Amniotic epithelial cell (primary cell): ENCODE measurements around the gene PTPRN2.
"Not testable (repeated sequence)": the region's sequence is repeated elsewhere in the genome, so short reads cannot be mapped to it uniquely, and the experiment has no call there.

Source experiments
- DNase-seq: peaks from one replicate; pipeline ENCODE4 v3.0.0-alpha.2; 2010; ENCODE audit warnings: low read depth

Gene PTPRN2

DNA sequence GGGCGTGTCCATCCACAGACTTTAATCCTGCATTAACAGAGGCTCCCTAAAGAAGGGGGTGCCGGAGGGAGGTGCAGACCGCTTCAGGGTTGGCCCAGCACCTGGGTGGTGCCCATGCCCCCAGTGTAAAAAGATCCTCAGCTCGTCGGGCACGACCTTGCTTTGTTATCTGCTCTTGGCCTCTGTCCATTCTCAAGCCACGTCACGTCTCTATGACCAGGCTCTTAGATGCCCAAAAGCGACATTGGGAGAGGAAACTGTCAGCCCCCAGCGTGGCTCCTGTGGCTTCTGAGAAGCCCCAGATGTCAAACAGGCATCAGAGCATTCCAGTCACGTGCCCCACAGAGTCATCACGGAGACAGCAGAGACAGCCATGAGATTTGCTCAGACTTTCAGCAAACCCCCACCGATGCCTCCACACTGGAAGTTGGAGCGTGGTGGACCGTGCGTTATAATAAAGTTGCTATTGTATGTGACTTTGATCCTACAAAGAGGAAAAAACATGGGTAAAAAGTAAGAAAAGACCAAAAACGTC is 55.5 kb downstream of the PTPRN2 start:
- no peak for DNase-seq

DNA sequence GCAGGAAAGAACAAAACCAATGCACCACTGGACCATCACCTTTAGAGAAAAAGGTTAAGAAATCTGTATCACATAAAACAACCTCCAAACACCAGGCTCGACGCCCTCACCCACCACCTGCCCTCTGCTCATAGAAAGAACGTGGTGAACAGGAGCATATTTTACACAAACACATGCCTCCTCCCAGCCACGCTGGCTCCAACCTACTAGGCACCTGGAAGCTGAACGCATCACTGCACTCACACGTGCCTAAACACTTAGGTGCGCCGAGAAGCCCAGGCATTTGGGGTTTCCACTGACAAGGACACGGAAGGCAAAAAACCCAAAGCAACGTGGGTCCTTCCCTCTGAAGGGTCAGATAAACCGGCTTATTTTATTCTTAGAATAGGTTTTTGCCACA is 56.0 kb downstream of the PTPRN2 start:
- DNase-seq, result no peak

DNA sequence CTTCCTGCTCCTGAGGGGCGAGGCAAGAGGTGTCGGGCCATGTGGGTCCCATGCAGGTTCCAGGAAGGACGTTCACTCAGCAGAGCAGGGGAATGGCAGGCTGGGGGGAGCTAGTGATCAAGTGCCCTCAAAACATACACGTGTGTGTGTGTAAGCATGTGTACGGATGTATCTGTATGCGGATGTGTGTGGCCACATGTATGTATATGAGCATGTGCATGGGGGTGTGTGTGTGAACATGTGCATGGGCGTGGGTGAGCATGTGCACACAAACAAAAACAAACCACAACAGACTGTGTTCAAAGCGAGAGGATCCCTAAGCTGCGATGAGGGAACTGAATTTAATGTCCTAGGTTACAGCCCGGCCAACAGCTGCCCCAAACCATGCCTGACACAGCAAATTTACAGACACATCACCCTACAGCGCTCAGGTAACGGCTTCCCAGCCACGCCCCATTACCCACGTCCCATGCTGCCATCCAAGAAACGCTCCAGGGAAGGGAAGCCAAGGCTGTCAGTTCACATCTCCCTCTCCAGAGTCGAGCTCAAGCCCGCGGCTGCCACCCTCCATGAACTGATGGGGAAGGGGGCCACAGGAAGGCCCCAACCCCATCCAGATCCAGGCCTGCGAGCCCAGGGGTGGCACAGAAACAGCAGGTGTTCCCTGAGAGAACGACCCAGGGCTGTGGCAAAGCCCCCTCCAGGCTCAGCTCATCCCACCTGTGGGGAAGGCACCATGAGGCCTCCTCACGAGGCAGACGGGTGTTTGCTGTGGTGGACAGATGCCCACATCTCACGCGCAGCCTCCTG is 56.6 kb downstream of the PTPRN2 start:
- DNase-seq, result no peak

DNA sequence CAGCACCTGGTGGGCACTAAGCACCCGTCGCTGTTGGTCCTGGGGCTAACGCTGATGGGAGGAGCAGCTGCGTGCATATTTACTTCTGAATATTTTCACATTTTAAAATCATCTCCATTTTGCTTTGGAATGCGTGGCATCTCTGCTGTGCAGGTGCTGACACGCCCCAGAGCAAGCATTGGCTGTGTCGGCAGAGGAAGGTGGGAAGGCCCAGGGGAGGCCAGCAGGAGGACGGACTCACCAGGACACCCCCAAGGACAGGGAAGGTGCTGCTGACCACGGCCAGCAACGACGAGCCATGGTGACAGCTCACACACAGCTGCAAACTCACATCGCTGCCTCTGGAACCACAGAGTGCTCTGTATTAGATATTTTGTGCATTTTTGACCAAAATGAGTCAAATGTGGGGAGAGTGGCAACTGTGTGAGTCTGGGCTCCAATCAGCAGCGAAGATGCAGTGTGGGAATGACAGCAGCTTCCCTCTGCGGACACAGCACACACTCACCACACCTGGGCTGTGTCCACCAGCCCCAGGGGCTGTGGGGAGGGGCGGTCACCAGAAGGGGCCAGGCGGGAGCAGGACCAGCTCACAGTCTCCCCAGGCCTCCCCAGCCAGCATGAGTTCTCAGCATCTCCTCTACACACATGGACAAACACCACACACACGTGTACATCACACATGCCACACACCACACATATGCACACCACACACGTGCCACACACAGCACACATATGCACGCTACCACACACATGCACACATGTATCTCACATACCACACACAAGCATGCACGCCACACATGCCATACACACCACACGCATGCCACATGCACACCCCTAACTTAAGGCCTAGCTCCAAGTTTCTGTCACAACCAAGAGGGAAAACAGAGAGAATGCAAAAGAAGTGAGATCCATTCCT is 58.2 kb downstream of the PTPRN2 start:
- DNase-seq, result no peak

DNA sequence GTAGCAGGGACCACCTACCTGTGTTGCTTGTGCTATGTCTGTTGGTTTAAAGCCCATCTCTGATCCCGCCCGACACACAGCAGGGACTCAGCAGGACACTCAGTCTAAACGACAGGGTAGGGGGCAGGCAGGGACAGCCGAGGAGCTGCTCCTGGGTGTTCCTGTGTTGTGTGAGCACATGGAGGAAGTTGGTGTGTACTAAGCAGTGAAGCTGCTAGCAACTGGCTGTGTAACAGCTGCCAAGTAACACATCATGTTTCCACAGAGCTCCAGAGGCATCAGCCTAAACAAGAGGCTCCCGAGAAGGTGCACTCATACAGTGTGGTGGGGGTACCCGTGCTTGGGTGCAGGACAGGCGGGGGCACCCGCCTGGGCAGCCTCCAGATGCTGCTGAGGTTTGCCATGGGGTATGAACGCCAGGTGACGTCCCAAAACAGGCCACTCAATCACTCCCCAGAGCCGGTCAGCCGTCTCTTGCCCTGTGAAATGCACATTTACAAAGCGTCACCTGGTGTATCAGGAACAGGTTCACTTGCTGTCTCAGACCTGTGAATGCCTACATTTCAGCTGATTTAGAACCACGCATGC is 59.6 kb downstream of the PTPRN2 start:
- DNase-seq, result no peak

DNA sequence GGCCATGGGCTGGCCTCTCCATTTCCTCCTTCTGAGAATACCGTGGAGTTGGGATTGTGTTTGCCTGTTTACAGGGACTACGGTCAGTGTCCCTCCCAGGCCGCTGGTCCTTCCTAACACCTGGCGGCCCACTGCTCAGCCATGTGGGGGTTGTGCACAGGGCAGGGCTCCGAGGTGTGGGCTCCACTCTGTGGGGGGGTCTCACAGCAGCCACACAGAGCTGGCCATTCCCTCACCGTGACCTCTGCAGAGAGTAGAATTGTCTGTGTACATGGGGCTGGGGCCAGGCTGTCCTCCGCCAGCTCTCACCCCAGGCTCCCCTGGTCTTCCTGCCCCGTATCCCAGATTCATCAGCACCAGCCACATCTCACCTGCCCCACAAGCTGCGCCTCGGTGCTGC is 60.1 kb downstream of the PTPRN2 start:
- no peak for DNase-seq

DNA sequence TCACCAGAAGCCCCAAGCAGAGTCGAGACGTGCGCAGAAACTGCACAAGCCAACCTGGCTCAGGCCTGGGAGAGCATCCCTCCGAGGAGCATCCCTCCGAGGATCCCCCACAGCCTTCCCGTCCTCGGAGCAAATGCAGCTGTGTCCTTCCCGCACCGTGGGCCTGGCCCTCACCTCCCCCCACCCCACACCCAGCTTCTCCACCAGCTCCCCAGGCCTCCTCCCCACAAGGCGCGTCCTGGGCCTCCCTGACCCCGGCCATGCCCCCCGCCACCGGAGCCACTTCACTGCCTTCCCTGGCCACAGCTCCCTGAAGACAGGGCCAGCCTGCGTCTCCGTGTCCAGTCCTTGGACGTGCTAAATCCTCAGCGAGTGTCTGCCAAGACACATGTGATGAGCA is 60.6 kb downstream of the PTPRN2 start:
- no peak for DNase-seq

DNA sequence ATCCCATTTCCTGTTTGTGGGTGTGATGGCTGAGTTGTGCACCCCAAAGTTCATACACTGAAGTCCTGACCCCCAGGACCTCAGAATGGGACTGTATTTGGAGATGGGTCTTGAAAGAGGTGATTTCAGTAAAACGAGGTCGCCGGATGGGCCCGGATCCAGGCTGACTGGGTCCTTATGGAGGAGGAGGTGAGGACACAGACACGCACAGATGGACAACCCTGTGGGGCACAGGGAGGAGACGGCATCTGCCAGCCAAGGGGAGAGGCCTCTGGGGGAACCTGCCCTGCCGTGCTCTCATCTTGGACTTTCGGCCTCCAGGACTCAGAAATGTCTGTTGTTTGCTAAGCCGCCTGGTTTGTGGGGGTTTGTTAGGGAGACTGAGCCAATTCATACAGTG is 61.1 kb downstream of the PTPRN2 start:
- DNase-seq, result no peak

DNA sequence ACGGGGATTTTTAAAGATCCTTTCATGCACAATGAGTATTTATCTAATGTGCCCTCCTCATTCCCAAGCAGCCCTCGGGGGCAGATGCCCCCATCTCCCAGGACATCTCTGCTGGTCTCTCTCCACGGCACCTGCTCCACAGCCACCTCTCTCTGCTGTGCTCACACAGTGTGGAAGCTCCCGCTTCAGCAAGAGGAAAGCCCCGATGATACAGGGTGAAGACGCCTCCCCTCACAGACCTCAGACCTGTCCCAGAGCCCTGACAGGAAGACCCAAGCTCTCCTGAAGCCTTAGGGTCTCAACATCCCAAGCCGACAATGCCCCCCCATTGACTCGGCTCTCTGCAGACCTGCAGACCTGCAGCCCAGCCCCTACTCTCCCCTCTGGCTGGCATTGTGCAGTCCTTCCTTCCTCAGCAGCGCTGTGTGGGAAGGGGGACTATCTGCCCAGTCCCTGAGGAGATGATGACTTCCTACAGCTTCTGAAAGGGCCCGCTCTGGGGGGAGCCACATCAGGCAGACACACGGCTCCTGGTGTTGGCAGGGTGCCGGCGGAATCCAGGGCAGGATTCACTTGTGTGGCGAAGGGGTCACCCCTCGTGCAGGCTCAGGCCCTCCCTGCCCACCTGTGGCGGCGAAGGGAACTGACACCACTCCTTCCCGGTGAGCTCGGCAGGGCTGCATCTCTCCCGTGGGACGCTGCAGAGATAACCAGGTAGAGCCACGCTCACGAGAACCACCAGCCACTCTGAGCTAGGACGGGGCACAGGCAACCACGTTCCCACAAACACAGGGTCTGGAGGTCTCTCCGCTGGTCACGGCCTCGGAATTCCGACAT is 61.8 kb downstream of the PTPRN2 start:
- DNase-seq, result no peak

DNA sequence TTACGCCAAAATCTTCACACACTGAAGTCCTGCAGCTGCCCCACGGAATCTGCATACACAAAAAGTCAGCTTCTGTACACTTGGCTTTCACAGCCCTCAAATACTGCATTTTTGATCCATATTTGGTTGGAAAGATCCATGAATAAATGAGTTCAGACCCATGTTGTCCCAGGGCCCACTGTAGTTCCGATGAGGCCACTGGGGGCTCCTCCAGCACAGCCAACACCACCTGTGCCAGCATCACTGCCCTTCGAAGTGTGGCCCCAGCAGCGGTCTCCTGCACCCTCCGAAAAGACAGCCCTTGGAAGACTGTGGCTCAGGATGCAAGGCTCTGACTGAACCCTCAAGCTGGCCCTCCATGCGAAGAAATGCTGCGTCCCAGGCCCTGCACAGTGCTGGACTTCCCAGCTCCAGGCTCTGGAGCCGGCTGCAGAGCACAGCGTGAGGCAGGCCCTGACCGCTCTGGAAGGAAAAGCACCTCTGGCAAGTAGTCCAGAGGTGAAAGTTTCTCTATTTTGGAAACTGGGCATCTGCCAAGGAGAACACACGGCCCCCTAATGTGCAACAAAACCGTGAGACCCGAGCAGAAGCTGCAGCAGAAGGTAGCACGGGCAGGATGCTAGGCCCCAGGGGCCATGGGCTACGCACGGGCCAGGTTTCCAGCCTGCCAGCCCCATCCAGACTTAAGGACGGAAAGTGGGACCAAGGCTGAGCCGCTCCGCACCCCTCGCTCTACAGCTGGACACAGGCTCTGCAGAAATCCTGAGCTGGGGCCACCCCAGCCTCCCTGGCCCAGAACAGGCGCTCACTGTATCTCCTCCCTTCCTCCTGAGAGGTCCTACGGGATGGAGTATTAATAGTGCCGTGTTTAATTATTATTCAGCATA is 62.6 kb downstream of the PTPRN2 start:
- no peak for DNase-seq

DNA sequence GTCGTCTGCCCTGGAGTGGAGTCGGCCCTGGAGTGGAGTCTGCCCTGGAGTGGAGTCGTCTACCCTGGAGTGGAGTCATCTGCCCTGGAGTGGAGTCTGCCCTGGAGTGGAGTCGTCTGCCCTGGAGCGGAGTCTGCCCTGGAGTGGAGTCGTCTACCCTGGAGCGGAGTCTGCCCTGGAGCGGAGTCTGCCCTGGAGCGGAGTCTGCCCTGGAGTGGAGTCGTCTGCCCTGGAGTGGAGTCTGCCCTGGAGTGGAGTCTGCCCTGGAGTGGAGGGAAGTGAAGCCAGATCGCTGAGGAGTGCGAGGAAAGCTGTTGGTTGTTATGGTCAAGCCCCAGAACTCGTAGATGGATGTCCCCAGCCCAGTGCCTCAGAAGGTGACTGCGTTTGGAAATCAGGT is 63.3 kb downstream of the PTPRN2 start:
- not testable (repeated sequence) for DNase-seq

DNA sequence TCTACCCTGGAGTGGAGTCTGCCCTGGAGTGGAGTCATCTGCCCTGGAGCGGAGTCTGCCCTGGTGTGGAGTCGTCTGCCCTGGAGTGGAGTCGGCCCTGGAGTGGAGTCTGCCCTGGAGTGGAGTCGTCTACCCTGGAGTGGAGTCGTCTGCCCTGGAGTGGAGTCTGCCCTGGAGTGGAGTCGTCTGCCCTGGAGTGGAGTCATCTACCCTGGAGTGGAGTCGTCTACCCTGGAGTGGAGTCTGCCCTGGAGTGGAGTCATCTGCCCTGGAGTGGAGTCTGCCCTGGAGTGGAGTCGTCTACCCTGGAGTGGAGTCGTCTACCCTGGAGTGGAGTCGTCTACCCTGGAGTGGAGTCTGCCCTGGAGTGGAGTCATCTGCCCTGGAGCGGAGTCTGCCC is 63.7 kb downstream of the PTPRN2 start:
- DNase-seq, result not testable (repeated sequence)

DNA sequence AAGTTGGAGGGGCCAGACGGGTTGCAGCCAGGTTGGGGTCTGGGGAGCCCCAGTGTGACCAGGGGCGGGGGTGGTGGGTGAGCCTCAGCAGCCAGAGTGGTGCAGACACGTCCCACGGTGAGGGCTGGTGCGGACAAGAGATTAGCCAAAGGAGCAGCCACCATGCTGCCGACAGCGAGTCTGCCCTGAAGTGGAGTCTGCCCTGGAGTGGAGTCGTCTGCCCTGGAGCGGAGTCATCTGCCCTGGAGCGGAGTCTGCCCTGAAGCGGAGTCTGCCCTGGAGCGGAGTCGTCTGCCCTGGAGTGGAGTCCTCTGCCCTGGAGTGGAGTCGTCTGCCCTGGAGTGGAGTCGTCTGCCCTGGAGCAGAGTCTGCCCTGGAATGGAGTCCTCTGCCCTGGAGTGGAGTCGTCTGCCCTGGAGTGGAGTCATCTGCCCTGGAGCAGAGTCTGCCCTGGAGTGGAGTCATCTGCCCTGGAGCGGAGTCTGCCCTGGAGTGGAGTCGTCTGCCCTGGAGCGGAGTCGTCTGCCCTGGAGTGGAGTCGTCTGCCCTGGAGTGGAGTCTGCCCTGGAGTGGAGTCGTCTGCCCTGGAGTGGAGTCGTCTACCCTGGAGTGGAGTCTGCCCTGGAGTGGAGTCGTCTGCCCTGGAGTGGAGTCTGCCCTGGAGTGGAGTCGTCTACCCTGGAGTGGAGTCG is 64.3 kb downstream of the PTPRN2 start:
- not testable (repeated sequence) for DNase-seq

DNA sequence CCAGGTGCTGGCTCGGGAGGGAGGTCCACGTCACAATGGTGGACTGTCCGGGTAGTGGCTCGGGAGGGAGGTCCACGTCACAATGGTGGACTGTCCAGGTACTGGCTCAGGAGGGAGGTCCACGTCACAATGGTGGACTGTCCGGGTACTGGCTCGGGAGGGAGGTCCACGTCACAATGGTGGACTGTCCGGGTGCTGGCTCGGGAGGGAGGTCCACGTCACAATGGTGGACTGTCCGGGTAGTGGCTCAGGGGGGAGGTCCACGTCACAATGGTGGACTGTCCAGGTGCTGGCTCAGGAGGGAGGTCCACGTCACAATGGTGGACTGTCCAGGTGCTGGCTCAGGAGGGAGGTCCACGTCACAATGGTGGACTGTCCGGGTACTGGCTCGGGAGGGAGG is 65.8 kb downstream of the PTPRN2 start:
- not testable (repeated sequence) for DNase-seq

DNA sequence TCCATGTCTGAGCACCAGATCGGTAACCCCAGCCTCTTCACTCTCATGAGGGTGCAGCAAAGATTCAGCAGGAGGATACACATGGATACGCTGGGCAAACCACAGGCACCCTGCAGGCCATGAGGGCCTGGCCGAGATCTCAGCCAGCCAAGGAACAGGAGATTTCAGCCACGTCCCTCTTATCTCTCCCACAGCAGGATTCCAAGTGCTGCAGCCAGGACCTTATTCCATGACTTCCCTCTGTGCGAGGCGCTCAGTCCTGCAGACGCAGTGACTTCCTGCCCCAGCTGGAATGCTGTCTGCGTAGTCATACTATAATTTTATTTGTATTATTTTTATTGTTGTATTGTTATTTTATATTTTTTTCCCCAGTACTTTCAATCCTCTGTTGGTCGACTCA is 66.8 kb downstream of the PTPRN2 start:
- DNase-seq, result no peak

DNA sequence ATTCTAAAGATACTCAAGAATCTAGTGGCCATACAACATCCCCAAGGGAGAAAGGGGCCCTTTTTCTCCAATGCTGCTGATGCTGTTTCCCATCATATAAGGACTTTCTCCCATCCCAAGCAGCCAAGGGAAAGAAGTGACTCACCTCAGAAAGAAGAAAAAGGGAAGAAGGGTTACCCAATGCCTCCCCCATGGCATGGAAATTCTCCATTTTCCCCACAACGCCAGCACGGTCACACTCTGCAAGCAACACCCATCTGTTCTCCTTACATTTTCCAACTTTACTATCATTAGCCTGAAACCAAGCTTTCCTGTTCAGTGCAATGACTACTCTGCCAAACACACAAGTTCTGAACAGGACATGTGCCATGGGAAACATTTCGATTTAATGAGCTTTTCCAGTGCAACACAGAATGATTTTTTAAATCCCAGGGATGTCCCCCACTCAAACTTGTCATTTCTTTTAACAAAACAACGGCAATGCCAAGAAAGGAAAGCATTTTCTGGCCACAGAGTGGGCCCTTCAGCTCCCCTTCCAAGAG is 67.9 kb downstream of the PTPRN2 start:
- no peak for DNase-seq

DNA sequence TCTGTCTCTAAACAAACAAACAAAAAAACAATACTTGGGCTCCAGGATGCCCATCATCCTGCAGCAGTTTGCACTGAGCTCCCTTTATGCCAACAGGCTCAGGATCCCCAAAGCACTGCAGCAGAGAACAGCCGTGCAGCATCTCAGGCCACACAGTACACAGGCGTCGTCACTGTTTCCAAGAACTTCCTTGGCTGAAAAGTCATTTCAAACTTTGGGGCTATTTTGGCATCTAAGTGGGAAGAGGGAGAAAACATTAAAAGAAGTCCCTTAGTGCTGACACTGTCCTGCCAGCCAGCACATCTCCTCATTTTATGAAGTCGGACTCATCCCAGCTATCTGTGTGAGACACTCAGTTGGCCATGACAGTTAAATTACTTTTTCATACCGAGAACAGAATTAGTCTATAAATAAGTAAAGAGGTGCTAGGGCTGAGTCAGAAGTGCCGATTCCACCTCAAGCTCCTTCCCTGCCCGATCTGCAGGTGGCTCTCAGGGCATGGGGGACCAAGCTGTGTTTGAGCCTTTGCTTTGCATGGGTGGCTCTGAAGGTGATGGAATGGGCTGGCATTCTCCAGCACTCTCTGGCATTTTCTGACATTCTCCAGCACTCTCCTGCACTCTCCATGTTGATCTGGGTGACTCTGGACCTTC is 68.5 kb downstream of the PTPRN2 start:
- DNase-seq, result no peak

DNA sequence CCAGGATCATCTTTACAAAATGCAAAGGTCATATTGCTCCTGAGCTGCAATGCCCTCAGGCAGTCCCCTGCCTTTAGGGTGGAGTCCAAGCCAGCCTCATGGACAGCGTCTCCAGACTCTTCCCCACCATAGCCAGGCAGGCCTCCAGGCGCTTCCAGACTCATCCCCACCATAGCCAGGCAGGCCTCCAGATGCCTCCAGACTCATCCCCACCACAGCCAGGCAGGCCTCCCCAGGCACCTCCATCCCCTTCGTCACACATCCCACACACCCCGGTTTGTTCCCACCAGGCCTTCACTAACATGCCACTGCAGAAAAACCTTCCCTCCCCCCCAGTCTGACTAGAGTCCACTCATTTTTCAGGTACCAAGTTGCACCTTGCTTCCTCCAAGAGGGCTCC is 70.1 kb downstream of the PTPRN2 start:
- no peak for DNase-seq

DNA sequence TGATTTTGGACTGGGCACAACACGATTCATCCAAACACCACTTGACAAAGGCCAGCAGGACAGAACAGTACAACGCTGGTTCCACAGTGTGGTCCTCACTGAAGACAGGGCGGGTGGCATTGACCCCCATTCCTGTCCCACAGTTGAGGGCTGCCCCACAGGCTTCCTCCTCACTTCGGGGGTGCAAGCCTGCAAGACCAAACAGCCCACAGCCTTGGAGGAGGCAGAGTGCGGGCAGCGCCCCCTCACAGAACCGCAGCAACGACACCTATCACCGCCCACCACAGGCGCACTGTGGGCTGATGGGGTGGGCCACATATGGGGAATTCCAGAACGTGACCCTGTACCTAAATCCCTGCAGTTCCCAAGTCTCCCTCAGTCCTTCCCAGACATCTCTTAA is 70.6 kb downstream of the PTPRN2 start:
- no peak for DNase-seq
